Measurements from ENCODE around the gene WIZ.

GRCh38 chr19:15402411-15403150 lies 47.2 kb downstream of the WIZ start:
- TF ChIP-seq SMC3 (IDR thresholded peaks at IDR 0.05; ENCODE audit: low read depth, low read length) (no peak), POLR2A (IDR thresholded peaks at IDR 0.05; ENCODE audit: low read depth, low read length) (no peak), MAFK (IDR thresholded peaks at IDR 0.05; ENCODE audit: low read depth, low read length) (no peak), RAD21 (IDR thresholded peaks at IDR 0.05; ENCODE audit: low read length) (no peak), CEBPB (IDR thresholded peaks at IDR 0.05; ENCODE audit: low read depth, low read length) (no peak), MAZ (IDR thresholded peaks at IDR 0.05; ENCODE audit: borderline replicate concordance, low read depth, low read length) (no peak)
- TF ChIP-seq, protein P1, sequence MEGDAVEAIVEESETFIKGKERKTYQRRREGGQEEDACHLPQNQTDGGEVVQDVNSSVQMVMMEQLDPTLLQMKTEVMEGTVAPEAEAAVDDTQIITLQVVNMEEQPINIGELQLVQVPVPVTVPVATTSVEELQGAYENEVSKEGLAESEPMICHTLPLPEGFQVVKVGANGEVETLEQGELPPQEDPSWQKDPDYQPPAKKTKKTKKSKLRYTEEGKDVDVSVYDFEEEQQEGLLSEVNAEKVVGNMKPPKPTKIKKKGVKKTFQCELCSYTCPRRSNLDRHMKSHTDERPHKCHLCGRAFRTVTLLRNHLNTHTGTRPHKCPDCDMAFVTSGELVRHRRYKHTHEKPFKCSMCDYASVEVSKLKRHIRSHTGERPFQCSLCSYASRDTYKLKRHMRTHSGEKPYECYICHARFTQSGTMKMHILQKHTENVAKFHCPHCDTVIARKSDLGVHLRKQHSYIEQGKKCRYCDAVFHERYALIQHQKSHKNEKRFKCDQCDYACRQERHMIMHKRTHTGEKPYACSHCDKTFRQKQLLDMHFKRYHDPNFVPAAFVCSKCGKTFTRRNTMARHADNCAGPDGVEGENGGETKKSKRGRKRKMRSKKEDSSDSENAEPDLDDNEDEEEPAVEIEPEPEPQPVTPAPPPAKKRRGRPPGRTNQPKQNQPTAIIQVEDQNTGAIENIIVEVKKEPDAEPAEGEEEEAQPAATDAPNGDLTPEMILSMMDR (conservative IDR thresholded peaks at IDR 0.05; ENCODE audit: low read depth, low read length) = no peak
- TF ChIP-seq, protein P2, sequence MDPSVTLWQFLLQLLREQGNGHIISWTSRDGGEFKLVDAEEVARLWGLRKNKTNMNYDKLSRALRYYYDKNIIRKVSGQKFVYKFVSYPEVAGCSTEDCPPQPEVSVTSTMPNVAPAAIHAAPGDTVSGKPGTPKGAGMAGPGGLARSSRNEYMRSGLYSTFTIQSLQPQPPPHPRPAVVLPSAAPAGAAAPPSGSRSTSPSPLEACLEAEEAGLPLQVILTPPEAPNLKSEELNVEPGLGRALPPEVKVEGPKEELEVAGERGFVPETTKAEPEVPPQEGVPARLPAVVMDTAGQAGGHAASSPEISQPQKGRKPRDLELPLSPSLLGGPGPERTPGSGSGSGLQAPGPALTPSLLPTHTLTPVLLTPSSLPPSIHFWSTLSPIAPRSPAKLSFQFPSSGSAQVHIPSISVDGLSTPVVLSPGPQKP (IDR thresholded peaks at IDR 0.05; ENCODE audit: borderline replicate concordance, low read depth, low read length) = no peak
- TF ChIP-seq, protein P3, sequence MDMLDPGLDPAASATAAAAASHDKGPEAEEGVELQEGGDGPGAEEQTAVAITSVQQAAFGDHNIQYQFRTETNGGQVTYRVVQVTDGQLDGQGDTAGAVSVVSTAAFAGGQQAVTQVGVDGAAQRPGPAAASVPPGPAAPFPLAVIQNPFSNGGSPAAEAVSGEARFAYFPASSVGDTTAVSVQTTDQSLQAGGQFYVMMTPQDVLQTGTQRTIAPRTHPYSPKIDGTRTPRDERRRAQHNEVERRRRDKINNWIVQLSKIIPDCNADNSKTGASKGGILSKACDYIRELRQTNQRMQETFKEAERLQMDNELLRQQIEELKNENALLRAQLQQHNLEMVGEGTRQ (IDR thresholded peaks at IDR 0.05; ENCODE audit: low read depth, low read length) = no peak

Measured in IMR-90 (cell line).